ENCODE results near the gene PEAK1.

Gene PEAK1

DNA sequence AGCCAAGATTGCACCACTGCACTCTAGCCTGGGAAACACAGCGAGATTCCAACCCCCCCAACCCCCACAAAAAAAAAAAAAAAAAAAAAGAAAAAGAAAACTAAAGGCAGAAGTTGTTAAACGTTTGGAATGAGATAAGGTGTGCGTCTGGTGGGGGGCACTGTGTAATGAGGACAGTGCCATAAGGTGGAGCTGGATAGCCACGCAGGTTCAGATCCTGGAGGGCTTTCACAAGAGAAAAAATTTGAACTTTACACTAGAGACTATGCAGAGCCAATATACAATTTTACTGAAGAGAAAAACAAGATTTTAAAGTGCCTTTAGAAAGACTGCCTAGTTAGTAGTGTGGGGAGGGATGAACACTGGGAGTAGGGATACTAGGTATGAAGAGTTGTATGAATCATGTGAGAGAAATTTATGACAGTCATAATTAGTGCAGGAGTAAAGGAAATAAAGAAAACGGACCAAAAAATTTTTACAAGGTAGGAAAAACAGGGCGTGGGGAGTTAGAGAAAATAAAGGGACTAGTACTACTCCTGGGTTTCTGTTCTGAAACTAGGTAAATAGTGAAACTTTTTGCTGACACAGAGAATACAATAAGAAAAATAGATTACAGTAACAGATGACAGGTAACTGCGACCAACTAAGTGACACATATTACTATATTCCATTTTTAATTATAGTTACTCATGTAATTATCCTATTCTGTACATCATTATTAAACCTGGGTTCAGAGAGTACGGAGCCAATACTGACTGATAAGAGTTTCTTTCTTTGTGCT, 108.1 kb downstream of the PEAK1 start:
- DNase-seq (ENCODE audit: extremely low read depth, insufficient read length), result no peak
- H3K27me3 ChIP-seq (replicated peaks; ENCODE audit: control insufficient read depth, insufficient read depth, low read length), result no peaks in the 10 kb centered on the region
- TF ChIP-seq, protein P1, sequence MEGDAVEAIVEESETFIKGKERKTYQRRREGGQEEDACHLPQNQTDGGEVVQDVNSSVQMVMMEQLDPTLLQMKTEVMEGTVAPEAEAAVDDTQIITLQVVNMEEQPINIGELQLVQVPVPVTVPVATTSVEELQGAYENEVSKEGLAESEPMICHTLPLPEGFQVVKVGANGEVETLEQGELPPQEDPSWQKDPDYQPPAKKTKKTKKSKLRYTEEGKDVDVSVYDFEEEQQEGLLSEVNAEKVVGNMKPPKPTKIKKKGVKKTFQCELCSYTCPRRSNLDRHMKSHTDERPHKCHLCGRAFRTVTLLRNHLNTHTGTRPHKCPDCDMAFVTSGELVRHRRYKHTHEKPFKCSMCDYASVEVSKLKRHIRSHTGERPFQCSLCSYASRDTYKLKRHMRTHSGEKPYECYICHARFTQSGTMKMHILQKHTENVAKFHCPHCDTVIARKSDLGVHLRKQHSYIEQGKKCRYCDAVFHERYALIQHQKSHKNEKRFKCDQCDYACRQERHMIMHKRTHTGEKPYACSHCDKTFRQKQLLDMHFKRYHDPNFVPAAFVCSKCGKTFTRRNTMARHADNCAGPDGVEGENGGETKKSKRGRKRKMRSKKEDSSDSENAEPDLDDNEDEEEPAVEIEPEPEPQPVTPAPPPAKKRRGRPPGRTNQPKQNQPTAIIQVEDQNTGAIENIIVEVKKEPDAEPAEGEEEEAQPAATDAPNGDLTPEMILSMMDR (IDR thresholded peaks at IDR 0.05; ENCODE audit: insufficient read depth, low read length, poor library complexity, severe bottlenecking), result no peak
- no peak overlapping the region for H3K4me3 ChIP-seq (replicated peaks; ENCODE audit: low read depth, low read length)
- no peaks in the 10 kb centered on the region for H3K36me3 ChIP-seq (ENCODE audit: control insufficient read depth, insufficient read depth, low read length)

DNA sequence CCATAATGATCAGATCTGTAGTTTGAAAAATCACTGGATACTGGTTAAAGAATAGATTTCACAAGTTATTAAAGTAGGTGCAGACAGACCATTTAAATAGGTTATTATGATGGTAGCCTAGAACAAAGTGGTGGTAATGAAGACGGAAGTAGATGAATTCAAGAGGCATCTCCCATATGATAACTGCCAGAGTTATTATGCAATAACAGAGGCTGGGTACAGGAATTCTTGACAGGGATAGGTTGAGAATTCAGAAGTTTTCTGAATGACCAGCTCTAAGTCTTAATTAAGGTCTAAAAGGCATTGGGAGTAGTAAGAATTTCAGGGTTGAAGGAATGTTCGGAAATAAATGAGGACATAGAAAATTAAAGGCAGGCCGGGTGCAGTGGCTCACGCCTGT, 108.9 kb downstream of the PEAK1 start:
- Histone ChIP-seq H3K4me3 (replicated peaks; ENCODE audit: low read depth, low read length) (no peak overlapping the region), H3K27me3 (replicated peaks; ENCODE audit: control insufficient read depth, insufficient read depth, low read length) (no peaks in the 10 kb centered on the region), H3K36me3 (ENCODE audit: control insufficient read depth, insufficient read depth, low read length) (no peaks in the 10 kb centered on the region)
- no peak for DNase-seq (ENCODE audit: extremely low read depth, insufficient read length)
- TF ChIP-seq, protein P1 (IDR thresholded peaks at IDR 0.05; ENCODE audit: insufficient read depth, low read length, poor library complexity, severe bottlenecking), result no peak

DNA sequence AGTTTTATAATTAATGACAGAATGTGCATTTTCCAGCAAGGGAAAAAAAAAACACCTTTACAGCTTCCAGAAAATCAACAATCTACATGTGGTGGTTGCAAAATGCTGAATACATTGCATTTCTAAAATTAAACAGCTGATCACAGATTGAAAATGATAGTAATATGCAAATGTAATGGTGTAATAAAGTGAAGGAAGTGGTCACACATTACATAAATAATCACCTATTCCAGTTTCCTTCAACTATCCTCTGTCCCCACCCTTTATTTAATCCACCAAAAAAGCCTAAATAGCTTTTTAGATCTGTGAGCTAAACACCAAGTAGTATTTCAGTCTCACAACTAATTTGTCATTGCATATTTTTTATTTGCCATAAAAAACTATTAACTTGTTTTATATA, 110.5 kb downstream of the PEAK1 start:
- H3K4me3 ChIP-seq (replicated peaks; ENCODE audit: low read depth, low read length), result no peak overlapping the region
- TF ChIP-seq, protein P1 (IDR thresholded peaks at IDR 0.05; ENCODE audit: insufficient read depth, low read length, poor library complexity, severe bottlenecking), result no peak
- no peaks in the 10 kb centered on the region for H3K36me3 ChIP-seq (ENCODE audit: control insufficient read depth, insufficient read depth, low read length)
- DNase-seq (ENCODE audit: extremely low read depth, insufficient read length), result no peak
- no peaks in the 10 kb centered on the region for H3K27me3 ChIP-seq (replicated peaks; ENCODE audit: control insufficient read depth, insufficient read depth, low read length)

DNA sequence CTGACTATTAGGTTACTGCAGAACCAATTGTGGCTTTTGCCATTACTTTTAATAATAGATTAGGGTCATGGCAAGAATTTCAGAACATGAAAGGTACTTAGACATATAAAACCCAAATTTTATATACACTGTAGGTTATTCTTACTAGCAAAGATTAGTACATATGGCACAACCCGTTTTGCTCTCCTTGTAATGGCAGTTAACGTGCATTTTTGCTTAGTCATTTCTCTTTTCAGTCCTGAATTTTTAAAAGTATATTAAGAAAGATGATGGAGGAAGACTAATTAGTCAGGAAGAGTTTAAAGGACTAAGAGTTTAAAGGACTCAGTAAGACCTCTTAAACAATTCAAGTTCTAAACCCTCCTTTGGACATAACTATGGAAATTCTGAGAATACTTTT, 114.0 kb downstream of the PEAK1 start:
- TF ChIP-seq, protein P1 (IDR thresholded peaks at IDR 0.05; ENCODE audit: insufficient read depth, low read length, poor library complexity, severe bottlenecking), result no peak
- no peaks in the 10 kb centered on the region for H3K27me3 ChIP-seq (replicated peaks; ENCODE audit: control insufficient read depth, insufficient read depth, low read length)
- no peak for DNase-seq (ENCODE audit: extremely low read depth, insufficient read length)
- no peaks in the 10 kb centered on the region for H3K36me3 ChIP-seq (ENCODE audit: control insufficient read depth, insufficient read depth, low read length)
- H3K4me3 ChIP-seq (replicated peaks; ENCODE audit: low read depth, low read length), result no peak overlapping the region

DNA sequence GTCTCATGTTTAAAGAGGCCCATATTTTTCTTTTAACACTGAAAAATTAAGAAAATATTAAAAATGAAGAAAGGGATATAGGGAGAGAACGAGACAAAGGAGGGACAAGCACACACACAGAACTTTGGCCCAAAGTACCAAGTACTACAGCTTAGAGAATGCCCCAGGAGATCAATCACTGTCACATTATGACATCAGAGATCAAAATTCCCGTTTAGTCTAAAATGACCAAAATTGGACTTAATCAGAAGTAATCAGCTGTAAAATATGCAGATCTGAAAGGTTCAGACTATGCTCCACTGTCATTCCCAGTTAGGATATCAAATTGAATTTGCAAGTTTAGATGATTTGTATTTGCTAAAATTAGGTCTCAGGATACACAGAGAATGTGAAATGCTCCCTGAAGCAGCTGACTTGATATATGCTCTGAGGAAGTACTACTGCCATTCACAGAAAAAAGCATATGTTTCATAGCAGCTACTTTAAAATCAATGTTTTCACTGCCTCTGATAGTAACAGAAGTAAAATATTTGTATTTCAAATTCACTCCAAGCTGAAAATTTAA, 123.0 kb downstream of the PEAK1 start:
- Histone ChIP-seq H3K4me3 (replicated peaks; ENCODE audit: low read depth, low read length) (no peak overlapping the region), H3K36me3 (ENCODE audit: control insufficient read depth, insufficient read depth, low read length) (no peaks in the 10 kb centered on the region), H3K27me3 (replicated peaks; ENCODE audit: control insufficient read depth, insufficient read depth, low read length) (no peaks in the 10 kb centered on the region)
- TF ChIP-seq, protein P1 (IDR thresholded peaks at IDR 0.05; ENCODE audit: insufficient read depth, low read length, poor library complexity, severe bottlenecking), result no peak
- no peak for DNase-seq (ENCODE audit: extremely low read depth, insufficient read length)
